WTC11 (cell line): Measurements from ENCODE around the gene TMEM45B. TPM values are rescaled to one million over a fixed set of nuclear protein-coding genes. Genes with fewer than 3 reads are reported as not detected.

Experiments
- ATAC-seq: fragments of 200-7000 bp; cut with Tn5 transposase; 2 replicates; pipeline ENCODE4 v1.10.0; 2021; ENCODE audit warnings: mild to moderate bottlenecking, moderate library complexity
- Bru-seq: library from RNA; stranded (reverse); fragments of 400-500 nt; gene quantifications from one replicate; lab custom pipeline; 2021; lab: Mats Ljungman, UMichigan
- CTCF ChIA-PET: fragments of 300-600 bp; sonication (Branson Sonifier 250); formaldehyde crosslinking; loops from one replicate; lab custom pipeline; 2021; ENCODE audit warnings: antibody characterized with exemption; lab: Charles Lee
- POLR2A ChIA-PET: fragments of 350-600 bp; sonication (Branson Sonifier 250); formaldehyde crosslinking; loops from one replicate; lab custom pipeline; 2021; ENCODE audit warnings: antibody characterized with exemption; lab: Charles Lee
- DNase-seq: peaks from one replicate; pipeline ENCODE4 v3.0.0; 2021; ENCODE audit warnings: low spot score
- H3K27ac Mint-ChIP-seq: 2 replicates; pipeline ENCODE4 v1.8.0; 2021; ENCODE audit warnings: mixed read lengths
- H3K27me3 Mint-ChIP-seq: 2 replicates; pipeline ENCODE4 v1.8.0; 2021; ENCODE audit warnings: low read depth, mild to moderate bottlenecking, moderate library complexity, mixed read lengths
- H3K36me3 Mint-ChIP-seq: 2 replicates; pipeline ENCODE4 v1.8.0; 2021; ENCODE audit warnings: mixed read lengths
- H3K4me1 Mint-ChIP-seq: 2 replicates; pipeline ENCODE4 v1.8.0; 2022; ENCODE audit warnings: mixed read lengths
- H3K4me3 Mint-ChIP-seq: 2 replicates; pipeline ENCODE4 v1.8.0; 2021; ENCODE audit warnings: mild to moderate bottlenecking, moderate library complexity, mixed read lengths
- H3K9me3 Mint-ChIP-seq: 2 replicates; pipeline ENCODE4 v1.8.0; 2021; ENCODE audit warnings: mixed read lengths
- AFF4 ChIP-seq: sonication (generic); formaldehyde crosslinking; IDR thresholded peaks from 2 replicates; pipeline ENCODE4 v1.8.1; 2023; ENCODE audit warnings: mild to moderate bottlenecking, missing genetic modification reagents, borderline replicate concordance
- AR ChIP-seq: fragments of 250-450 bp; sonication (Bioruptor Pico); IDR thresholded peaks from 2 replicates; pipeline ENCODE4 v1.9.0; 2021; ENCODE audit warnings: mild to moderate bottlenecking
- E2F5 ChIP-seq: sonication (generic); formaldehyde crosslinking; IDR thresholded peaks from 2 replicates; pipeline ENCODE4 v1.8.1; 2022; ENCODE audit warnings: mild to moderate bottlenecking, moderate library complexity, missing genetic modification reagents
- EMX1 ChIP-seq: fragments of 250-450 bp; sonication (Bioruptor Pico); IDR thresholded peaks from 2 replicates; pipeline ENCODE4 v1.8.0; 2021; ENCODE audit warnings: mild to moderate bottlenecking
- HMGA2 ChIP-seq: fragments of 250-450 bp; sonication (Bioruptor Pico); IDR thresholded peaks from 2 replicates; pipeline ENCODE4 v1.4.0; 2021; ENCODE audit warnings: mild to moderate bottlenecking, moderate library complexity
- MAX ChIP-seq: sonication (generic); formaldehyde crosslinking; IDR thresholded peaks from 2 replicates; pipeline ENCODE4 v1.8.0; 2022; ENCODE audit warnings: mild to moderate bottlenecking, missing genetic modification reagents
- NFE2L1 ChIP-seq: sonication (generic); formaldehyde crosslinking; IDR thresholded peaks from 2 replicates; pipeline ENCODE4 v1.8.1; 2023; ENCODE audit warnings: missing genetic modification reagents
- NR1H2 ChIP-seq: sonication (generic); formaldehyde crosslinking; IDR thresholded peaks from 2 replicates; pipeline ENCODE4 v1.9.0; 2021; ENCODE audit warnings: mild to moderate bottlenecking, moderate library complexity, missing genetic modification reagents
- NR2C2 ChIP-seq: sonication (generic); formaldehyde crosslinking; IDR thresholded peaks from 2 replicates; pipeline ENCODE4 v1.8.0; 2022; ENCODE audit warnings: mild to moderate bottlenecking, missing genetic modification reagents
- SMAD4 ChIP-seq: sonication (generic); formaldehyde crosslinking; IDR thresholded peaks from 2 replicates; pipeline ENCODE4 v1.8.0; 2022; ENCODE audit warnings: mild to moderate bottlenecking, missing genetic modification reagents
- TCF7 ChIP-seq: sonication (generic); formaldehyde crosslinking; IDR thresholded peaks from 2 replicates; pipeline ENCODE4 v1.8.0; 2022; ENCODE audit warnings: mild to moderate bottlenecking, low read depth, missing genetic modification reagents, moderate library complexity
- TEAD4 ChIP-seq: sonication (generic); formaldehyde crosslinking; IDR thresholded peaks from 2 replicates; pipeline ENCODE4 v1.8.0; 2022; ENCODE audit warnings: mild to moderate bottlenecking, missing genetic modification reagents
- ZBTB43 ChIP-seq: sonication (generic); formaldehyde crosslinking; IDR thresholded peaks from 2 replicates; pipeline ENCODE4 v1.8.1; 2023; ENCODE audit warnings: mild to moderate bottlenecking, missing genetic modification reagents
- ZMAT4 ChIP-seq: fragments of 250-450 bp; sonication (Bioruptor Pico); IDR thresholded peaks from 2 replicates; pipeline ENCODE4 v1.9.0; 2021; ENCODE audit warnings: mild to moderate bottlenecking
- ZNF263 ChIP-seq: sonication (generic); formaldehyde crosslinking; IDR thresholded peaks from 2 replicates; pipeline ENCODE4 v1.8.1; 2022; ENCODE audit warnings: low read depth, mild to moderate bottlenecking, moderate library complexity, missing genetic modification reagents
- ZNF512 ChIP-seq: sonication (generic); formaldehyde crosslinking; IDR thresholded peaks from 2 replicates; pipeline ENCODE4 v1.8.1; 2022; ENCODE audit warnings: missing genetic modification reagents, borderline replicate concordance
- ZNF671 ChIP-seq: fragments of 250-450 bp; sonication (Bioruptor Pico); IDR thresholded peaks from 2 replicates; pipeline ENCODE4 v1.8.0; 2021; ENCODE audit warnings: mild to moderate bottlenecking
- long read RNA-seq, 3 experiments: library from RNA in 1 of 3; library from capped mRNA in 1 of 3; library from polyadenylated mRNA in 1 of 3; unstranded in 2 of 3; stranded (forward) in 1 of 3; transcript quantifications; one replicate each; pipeline ENCODE4 v2.0.0, GENCODE V29; 2021
- total RNA-seq: library from RNA; stranded (reverse); gene quantifications from 3 replicates; pipeline ENCODE4 v1.2.3, GENCODE V29; 2021

Gene TMEM45B
- total RNA-seq = 0.25 to 0.59 TPM (median 0.37 TPM) in 3 replicates
- Bru-seq, nascent RNA = percentile 20 among the genes with signal in this experiment
- long read RNA-seq, experiment 1 = 0 reads
- long read RNA-seq, experiment 2 = 0 reads
- long read RNA-seq, experiment 3, partial matches to known transcripts = 0 of 2 reads
- long read RNA-seq, experiment 3, other reads (novel, unspliced or antisense) = 1 of 2 reads

- Mint-ChIP-seq H3K36me3 (peaks cover 3% of the 10 kb centered on the region), H3K4me1 (peaks cover 2% of the 10 kb centered on the region; the same call in 1 of the 2 replicates), H3K9me3 (peaks cover 20% of the 10 kb centered on the region; the same call in 1 of the 2 replicates), H3K27ac (no peak within 1 kb of the TSS), H3K4me3 (peak within 1 kb of the TSS; percentile 70), H3K27me3 (peaks cover 58% of the 10 kb centered on the region)
- ChIA-PET CTCF (interaction anchor here (0.7 to 1.6 kb wide), 3 partner anchors 66 to 857 kb away, joined by 3 to 4 read pairs (median 3); no protein-coding TSS in a partner anchor), POLR2A (interaction anchor here (0.6 to 1.1 kb wide), 2 partner anchors 46 to 712 kb away, joined by 3 to 4 read pairs; no protein-coding TSS in a partner anchor)
- ATAC-seq (peak; percentile 84), DNase-seq (peak; percentile 63)
- TF ChIP-seq TCF7 (CRISPR knock-in tag) = no peak
- TF ChIP-seq NFE2L1 (CRISPR knock-in tag) = no peak
- TF ChIP-seq ZNF512 (CRISPR knock-in tag) = no peak
- TF ChIP-seq MAX (CRISPR knock-in tag) = peak; percentile 63; the same call in 1 of the 2 replicates
- no peak for TF ChIP-seq SMAD4 (CRISPR knock-in tag)
- no peak for TF ChIP-seq AFF4 (CRISPR knock-in tag)
- 0 out of 2 replicates have a peak, but pooled peaks have one; percentile 27 for TF ChIP-seq E2F5 (CRISPR knock-in tag)
- TF ChIP-seq, all 79 proteins: peak for 2
Observed at GRCh38 chr11:129815596-129816461, at the start of gene TMEM45B. TMEM45B (plus strand) TSS chr11:129815848; CDS start chr11:129852483, 36,635 bp downstream.

GRCh38 chr11:129766898-129767604 lies 48.6 kb upstream of the TMEM45B start:
- peak overlapping the region; percentile 48; the same call in 1 of the 2 replicates for H3K4me3 Mint-ChIP-seq
- H3K4me1 Mint-ChIP-seq = peaks cover 2% of the 10 kb centered on the region
- DNase-seq = peak; percentile 70
- peaks cover 11% of the 10 kb centered on the region; the same call in 1 of the 2 replicates for H3K9me3 Mint-ChIP-seq
- no peaks in the 10 kb centered on the region; the same call in 1 of the 2 replicates for H3K27me3 Mint-ChIP-seq
- peak; percentile 96 for ATAC-seq
- H3K27ac Mint-ChIP-seq = no peak overlapping the region
- CTCF ChIA-PET = interaction anchor here (0.6 to 1.8 kb wide), 15 partner anchors 13 to 370 kb away, joined by 3 to 7 read pairs (median 3); no protein-coding TSS in a partner anchor
- no peaks in the 10 kb centered on the region for H3K36me3 Mint-ChIP-seq
- POLR2A ChIA-PET = no interaction called here
- TF ChIP-seq AR (CRISPR knock-in tag) = no peak
- no peak for TF ChIP-seq ZNF263
- no peak for TF ChIP-seq ZBTB43 (CRISPR knock-in tag)
- TF ChIP-seq ZNF671 (CRISPR knock-in tag) = no peak
- no peak for TF ChIP-seq NFE2L1 (CRISPR knock-in tag)
- TF ChIP-seq HMGA2 (CRISPR knock-in tag) = no peak
- no peak for TF ChIP-seq NR1H2 (CRISPR knock-in tag)
- no peak for TF ChIP-seq TEAD4 (CRISPR knock-in tag)
- no peak for TF ChIP-seq ZMAT4 (CRISPR knock-in tag)
- TF ChIP-seq EMX1 = no peak
- TF ChIP-seq ZNF512 (CRISPR knock-in tag) = no peak
- TF ChIP-seq NR2C2 (CRISPR knock-in tag) = no peak
